GM12801 (cell line): ENCODE results near the gene PWWP2A.

ENCODE experiments used
- TF ChIP-seq, protein P1 (sequence below): IDR thresholded peaks from one replicate; pipeline ENCODE4 v1.5.1; 2011; ENCODE audit warnings: control low read depth; ENCODE audit not compliant: insufficient read length; ENCODE audit errors: extremely low read depth

PWWP2A gene

DNA sequence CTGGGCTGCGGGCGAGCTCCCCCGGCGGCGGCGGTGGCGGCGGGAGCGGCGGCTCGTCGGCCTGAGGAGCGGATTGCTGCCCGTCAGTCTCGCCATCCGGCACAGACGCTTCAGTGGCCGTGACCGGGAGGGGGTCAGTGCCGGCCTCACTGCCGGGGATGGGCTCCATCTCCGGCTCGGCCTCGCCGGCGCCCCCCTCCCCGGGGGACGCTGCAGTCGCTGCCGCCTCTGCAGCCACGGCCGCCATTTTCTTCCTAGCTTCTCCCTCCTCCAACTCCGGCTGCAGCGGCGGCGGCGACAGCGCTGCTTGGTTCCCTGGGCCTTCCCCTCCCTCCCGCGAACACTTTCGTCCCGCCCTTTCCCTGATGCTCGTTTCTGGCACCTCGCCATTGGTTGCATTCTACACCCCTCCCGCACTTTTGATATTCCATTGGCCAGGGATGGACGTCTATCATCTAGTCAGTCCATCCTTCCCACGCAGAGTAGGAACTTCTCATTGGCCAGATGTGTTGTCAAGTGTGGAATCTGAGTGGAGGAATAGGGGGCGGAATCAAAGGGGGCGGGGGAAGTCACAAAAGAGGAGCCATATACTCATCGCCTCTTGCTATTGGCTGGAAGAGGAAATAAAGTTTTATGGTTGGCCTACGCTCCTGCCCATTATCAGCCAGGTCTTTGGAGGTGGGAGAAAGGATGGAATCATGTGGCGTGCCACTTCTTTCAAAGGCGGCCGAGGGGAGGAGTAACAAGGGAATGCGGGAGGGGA lies at the start of gene PWWP2A:
Gene PWWP2A, minus strand, starts transcription at position 309 of the 763 bp plus-strand sequence. Its CDS starts 62 bp downstream, at position 247.
- TF ChIP-seq, protein P1, sequence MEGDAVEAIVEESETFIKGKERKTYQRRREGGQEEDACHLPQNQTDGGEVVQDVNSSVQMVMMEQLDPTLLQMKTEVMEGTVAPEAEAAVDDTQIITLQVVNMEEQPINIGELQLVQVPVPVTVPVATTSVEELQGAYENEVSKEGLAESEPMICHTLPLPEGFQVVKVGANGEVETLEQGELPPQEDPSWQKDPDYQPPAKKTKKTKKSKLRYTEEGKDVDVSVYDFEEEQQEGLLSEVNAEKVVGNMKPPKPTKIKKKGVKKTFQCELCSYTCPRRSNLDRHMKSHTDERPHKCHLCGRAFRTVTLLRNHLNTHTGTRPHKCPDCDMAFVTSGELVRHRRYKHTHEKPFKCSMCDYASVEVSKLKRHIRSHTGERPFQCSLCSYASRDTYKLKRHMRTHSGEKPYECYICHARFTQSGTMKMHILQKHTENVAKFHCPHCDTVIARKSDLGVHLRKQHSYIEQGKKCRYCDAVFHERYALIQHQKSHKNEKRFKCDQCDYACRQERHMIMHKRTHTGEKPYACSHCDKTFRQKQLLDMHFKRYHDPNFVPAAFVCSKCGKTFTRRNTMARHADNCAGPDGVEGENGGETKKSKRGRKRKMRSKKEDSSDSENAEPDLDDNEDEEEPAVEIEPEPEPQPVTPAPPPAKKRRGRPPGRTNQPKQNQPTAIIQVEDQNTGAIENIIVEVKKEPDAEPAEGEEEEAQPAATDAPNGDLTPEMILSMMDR, result no peak

GRCh38 chr5:160167624-160168165 lies 48.4 kb upstream of the PWWP2A start:
- TF ChIP-seq, protein P1, result no peak

DNA sequence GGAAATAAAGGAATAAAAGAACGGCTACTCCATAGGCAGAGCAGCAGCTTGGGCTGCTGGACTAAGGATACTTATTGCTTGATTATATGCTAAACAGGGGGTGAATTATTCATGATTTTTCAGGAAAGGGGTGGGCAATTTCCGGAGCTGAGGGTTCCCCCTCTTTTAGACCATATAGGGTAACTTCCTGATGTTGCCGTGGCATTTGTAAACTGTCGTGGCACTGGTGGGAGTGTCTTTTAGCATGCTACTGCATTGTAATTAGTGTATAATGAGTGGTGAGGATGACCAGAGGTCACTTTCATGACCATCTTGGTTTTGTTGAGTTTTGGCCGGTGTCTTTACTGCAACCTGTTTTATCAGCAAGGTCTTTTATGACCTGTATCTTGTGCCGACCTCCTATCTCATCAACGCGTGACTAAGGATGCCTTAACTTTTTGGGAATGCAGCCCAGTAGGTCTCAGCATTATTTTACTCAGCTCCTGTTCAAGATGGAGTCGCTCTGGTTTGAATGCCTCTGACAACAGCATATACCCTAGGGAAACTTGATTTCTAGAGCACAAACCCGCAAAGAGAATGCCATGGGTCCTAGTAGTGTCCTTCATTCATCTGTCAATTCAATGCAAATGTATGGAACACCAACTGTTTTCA lies 47.8 kb upstream of the PWWP2A start:
- TF ChIP-seq, protein P1, result no peak

DNA sequence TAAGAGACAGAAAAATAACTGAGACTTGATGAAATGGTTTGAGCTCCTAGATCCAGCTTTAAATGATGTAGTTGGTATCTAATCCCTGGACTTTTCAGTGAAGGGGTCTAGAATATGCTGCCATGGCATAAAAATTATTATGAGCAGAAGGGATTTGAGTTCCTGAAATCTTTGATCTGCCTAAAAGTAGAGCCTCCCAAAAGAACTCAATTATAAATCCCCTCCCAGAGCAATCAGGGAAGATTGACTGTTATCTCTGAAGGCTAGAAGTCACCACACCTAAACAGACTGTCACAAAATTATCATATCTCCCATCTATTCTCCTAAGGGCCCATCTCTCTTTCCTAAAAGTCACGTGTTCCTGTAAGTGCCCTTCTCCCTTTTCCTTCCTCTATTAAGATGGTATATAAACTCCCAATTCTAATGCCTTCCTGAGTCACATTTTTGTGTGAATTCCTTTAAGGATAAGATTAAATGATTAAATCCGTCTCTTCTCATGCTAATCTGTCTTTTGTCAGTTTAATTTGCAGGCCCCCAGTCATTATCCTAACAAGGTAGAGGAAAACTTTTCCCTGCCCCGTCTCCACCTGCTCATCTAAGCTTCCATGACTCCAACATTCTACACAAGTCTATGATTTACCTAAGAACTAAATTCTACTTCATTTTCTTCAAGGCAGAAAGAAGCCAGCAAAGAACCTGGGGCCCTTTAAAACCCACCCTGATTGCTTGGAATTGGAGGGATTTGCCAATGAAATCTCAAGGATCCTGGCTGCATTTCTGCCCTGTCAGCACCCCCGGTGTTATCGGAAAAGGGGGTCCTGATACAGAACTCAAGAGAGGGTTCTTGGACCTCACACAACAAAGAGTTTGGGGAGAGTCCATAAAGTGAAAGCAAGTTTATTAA lies 47.1 kb upstream of the PWWP2A start:
- TF ChIP-seq, protein P1, result no peak

DNA sequence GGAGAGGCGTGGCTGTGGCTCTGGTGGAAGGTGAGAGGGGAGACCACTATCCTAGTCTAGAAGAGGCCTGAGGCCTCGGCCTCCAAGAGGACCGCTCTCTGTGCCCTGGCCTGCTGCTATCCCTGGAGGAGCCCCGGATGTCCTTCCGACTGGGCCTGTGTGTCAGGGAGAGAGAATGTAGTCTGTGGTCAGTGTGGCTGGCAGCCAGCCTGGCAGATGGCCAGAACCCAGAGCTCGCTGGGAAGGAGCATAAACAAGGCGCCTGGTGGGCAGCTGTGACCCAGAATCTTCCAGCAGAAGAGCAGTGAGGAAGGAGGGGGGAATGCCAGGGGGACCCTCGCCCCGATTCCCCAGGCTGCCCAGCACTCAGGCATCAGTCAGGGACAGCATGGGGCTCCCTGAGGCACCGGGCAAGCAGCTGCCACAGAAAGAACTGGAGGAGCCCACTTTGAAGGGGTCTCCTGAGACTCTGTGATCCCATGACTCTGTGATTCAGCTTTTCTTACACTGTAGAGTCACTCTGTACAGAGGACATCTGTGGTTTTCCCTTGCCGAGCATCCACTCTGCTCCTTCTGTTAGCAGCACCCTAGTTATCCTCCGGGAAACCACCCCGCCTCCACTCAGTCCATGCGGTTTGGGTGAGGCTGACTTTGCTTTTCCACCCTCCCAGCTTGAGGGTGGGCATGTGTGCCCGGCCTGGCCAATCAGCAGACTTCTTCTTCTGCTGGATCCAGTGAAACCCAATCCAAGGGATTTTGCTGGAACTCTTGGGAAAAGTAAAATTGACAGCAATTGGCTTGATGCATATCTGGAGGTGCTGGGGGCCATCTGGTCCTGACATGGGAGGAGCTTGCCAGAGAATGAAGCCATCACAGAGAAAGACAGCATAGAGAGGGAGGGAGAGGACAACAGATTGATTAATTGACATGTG lies 46.2 kb upstream of the PWWP2A start:
- TF ChIP-seq, protein P1, result no peak

GRCh38 chr5:160162910-160163309 lies 43.7 kb upstream of the PWWP2A start:
- TF ChIP-seq, protein P1, result no peak
